HepG2 (cell line): ENCODE data around the gene ERBB3. TPM values are rescaled to one million over a fixed set of nuclear protein-coding genes. Genes with fewer than 3 reads are reported as not detected.

Source experiments
- ATAC-seq: fragments of 200-7000 bp; cut with Tn5 transposase; 3 replicates; pipeline ENCODE4 v1.9.1; 2020; ENCODE audit warnings: mild to moderate bottlenecking, moderate library complexity
- BruUV-seq: library from RNA; stranded (reverse); fragments of 400-500 nt; replicated peaks from 2 replicates; lab custom pipeline; 2021; lab: Mats Ljungman, UMichigan
- CTCF ChIA-PET: fragments of 300-600 bp; formaldehyde crosslinking; extraction: SDS; loops from one replicate; lab custom pipeline; 2021; ENCODE audit warnings: low total read pairs, inconsistent platforms, low intra/inter-chr PET ratio; lab: Yijun Ruan, JAX
- POLR2A ChIA-PET: fragments of 350-600 bp; sonication (Branson Sonifier 250); formaldehyde crosslinking; loops from one replicate; lab custom pipeline; 2020; ENCODE audit warnings: antibody characterized with exemption, inconsistent platforms; lab: Yijun Ruan, JAX
- DNase-seq: peaks from one replicate; pipeline ENCODE4 v3.0.0-alpha.2; 2015; ENCODE audit warnings: low spot score
- FAIRE-seq: peaks from 3 replicates; lab custom pipeline; 2011; peaks lifted over from hg19 to GRCh38; lab: Jason Lieb, UNC
- H2AFZ ChIP-seq: one replicate; pipeline ENCODE4 v1.6.1; 2011; ENCODE audit warnings: low read length, inconsistent platforms
- H3K27ac ChIP-seq: fragments of 300-600 bp; 3 replicates; pipeline ENCODE4 v1.8.0; 2011; ENCODE audit warnings: mixed run types, mild to moderate bottlenecking, mixed read lengths, low read length, inconsistent platforms; ENCODE audit not compliant: insufficient read depth; ENCODE audit errors: extremely low read length
- H3K27me3 ChIP-seq, 2 experiments: fragments of 200-600 bp in 1 of 2; 2 replicates in 1 of 2; 3 replicates in 1 of 2; pipeline versions ENCODE4 v1.6.0 to v1.8.0; 2011; ENCODE audit warnings: low read length in 2 of 2, mild to moderate bottlenecking in 2 of 2, moderate library complexity in 2 of 2, inconsistent platforms in 1 of 2; ENCODE audit not compliant: insufficient read depth in 2 of 2, control insufficient read depth in 1 of 2
- H3K36me3 ChIP-seq, 2 experiments: fragments of 200-600 bp in 1 of 2; replicated peaks in 1 of 2; 2 replicates in 1 of 2; 3 replicates in 1 of 2; pipeline versions ENCODE4 v1.5.1 to v1.8.0; 2011; ENCODE audit warnings: low read length in 2 of 2, inconsistent platforms in 1 of 2; ENCODE audit not compliant: insufficient read depth in 2 of 2, control insufficient read depth in 1 of 2
- H3K4me1 ChIP-seq: 2 replicates; pipeline ENCODE4 v1.5.1; 2012; ENCODE audit warnings: low read length, inconsistent platforms; ENCODE audit not compliant: insufficient read depth
- H3K4me2 ChIP-seq: 2 replicates; pipeline ENCODE4 v1.6.0; 2011; ENCODE audit warnings: low read depth, low read length, inconsistent platforms
- H3K4me3 ChIP-seq, 3 experiments: fragments of 200-600 bp in 1 of 3; sonication (generic), shearing (Covaris generic) in 1 of 3; replicated peaks in 1 of 3; 2 replicates each; pipeline ENCODE4 v1.5.1; 2011 to 2016; ENCODE audit warnings: low read length in 3 of 3, inconsistent platforms in 2 of 3, low read depth in 2 of 3, mild to moderate bottlenecking in 2 of 3, control low read depth in 1 of 3, mixed read lengths in 1 of 3; ENCODE audit not compliant: insufficient read depth in 1 of 3
- H3K79me2 ChIP-seq: one replicate; pipeline ENCODE4 v1.6.1; 2011; ENCODE audit warnings: low read length, inconsistent platforms; ENCODE audit not compliant: insufficient read depth
- H3K9ac ChIP-seq: 2 replicates; pipeline ENCODE4 v1.6.0; 2011; ENCODE audit warnings: mild to moderate bottlenecking, low read depth, low read length, inconsistent platforms; ENCODE audit not compliant: insufficient read depth
- H3K9me3 ChIP-seq: 2 replicates; pipeline ENCODE4 v1.5.1; 2012; ENCODE audit warnings: mild to moderate bottlenecking, low read length
- H4K20me1 ChIP-seq: 2 replicates; pipeline ENCODE4 v1.6.0; 2011; ENCODE audit warnings: inconsistent platforms, mild to moderate bottlenecking, low read length, moderate library complexity; ENCODE audit not compliant: insufficient read depth
- DBP ChIP-seq: sonication (generic); formaldehyde crosslinking; IDR thresholded peaks from 2 replicates; pipeline ENCODE4 v1.4.0; 2020; ENCODE audit warnings: missing genetic modification reagents; ENCODE audit errors: not compliant biosample characterization
- DDIT3 ChIP-seq: sonication (generic); formaldehyde crosslinking; IDR thresholded peaks from 2 replicates; pipeline ENCODE4 v1.4.0; 2020; ENCODE audit warnings: mild to moderate bottlenecking, missing genetic modification reagents
- FIP1L1 ChIP-seq: fragments of 200-400 bp; formaldehyde crosslinking; IDR thresholded peaks from 2 replicates; pipeline ENCODE4 v1.6.1; 2018; ENCODE audit warnings: low read depth, mild to moderate bottlenecking, low read length, moderate library complexity, borderline replicate concordance; ENCODE audit not compliant: insufficient read depth
- KDM6A ChIP-seq: IDR thresholded peaks from 2 replicates; pipeline ENCODE4 v1.6.1; 2016; ENCODE audit warnings: low read depth
- MAFK ChIP-seq, 2 experiments: IDR thresholded peaks in 1 of 2; conservative IDR thresholded peaks in 1 of 2; 2 replicates each; pipeline ENCODE4 v1.6.1; 2011; ENCODE audit warnings: improper control_type of control experiment in 2 of 2, low read length in 2 of 2
- PLRG1 ChIP-seq: fragments of 450-650 bp; conservative IDR thresholded peaks from 2 replicates; pipeline ENCODE4 v1.6.1; 2016
- POLR2G ChIP-seq: fragments of 200-400 bp; formaldehyde crosslinking; IDR thresholded peaks from 2 replicates; pipeline ENCODE4 v1.6.1; 2018; ENCODE audit warnings: mild to moderate bottlenecking, low read depth, low read length, moderate library complexity
- PRPF4 ChIP-seq: fragments of 200-400 bp; formaldehyde crosslinking; IDR thresholded peaks from 2 replicates; pipeline ENCODE4 v1.6.1; 2016; ENCODE audit warnings: low read length, low read depth; ENCODE audit not compliant: poor library complexity, severe bottlenecking
- RAD51 ChIP-seq: fragments of 450-650 bp; IDR thresholded peaks from 2 replicates; pipeline ENCODE4 v1.6.1; 2016; ENCODE audit warnings: borderline replicate concordance
- RBFOX2 ChIP-seq: fragments of 200-400 bp; formaldehyde crosslinking; IDR thresholded peaks from 2 replicates; pipeline ENCODE4 v1.6.1; 2017; ENCODE audit warnings: low read depth, mild to moderate bottlenecking, low read length
- SETDB1 ChIP-seq: sonication (generic); formaldehyde crosslinking; IDR thresholded peaks from 2 replicates; pipeline ENCODE4 v1.5.1; 2020; ENCODE audit warnings: missing genetic modification reagents, mild to moderate bottlenecking, borderline replicate concordance
- TAF1 ChIP-seq: sonication (generic); formaldehyde crosslinking; IDR thresholded peaks from 2 replicates; pipeline ENCODE4 v1.4.0; 2020; ENCODE audit warnings: missing genetic modification reagents
- TBL1XR1 ChIP-seq: fragments of 150-350 bp; IDR thresholded peaks from 2 replicates; pipeline ENCODE4 v1.6.1; 2014; ENCODE audit warnings: borderline replicate concordance, low read length; ENCODE audit not compliant: partially characterized antibody
- THAP7 ChIP-seq: sonication (generic); formaldehyde crosslinking; IDR thresholded peaks from 2 replicates; pipeline ENCODE4 v1.8.1; 2023; ENCODE audit warnings: mild to moderate bottlenecking, missing genetic modification reagents
- ZBTB46 ChIP-seq: sonication (generic); formaldehyde crosslinking; IDR thresholded peaks from 2 replicates; pipeline ENCODE4 v1.4.0; 2020; ENCODE audit warnings: mild to moderate bottlenecking, missing genetic modification reagents, borderline replicate concordance
- ZNF160 ChIP-seq: sonication (generic); formaldehyde crosslinking; IDR thresholded peaks from 2 replicates; pipeline ENCODE4 v1.8.0; 2022; ENCODE audit warnings: mild to moderate bottlenecking, inconsistent platforms, missing genetic modification reagents
- ZNF530 ChIP-seq: sonication (generic); formaldehyde crosslinking; IDR thresholded peaks from 2 replicates; pipeline ENCODE4 v1.5.0; 2020; ENCODE audit warnings: low read depth, mild to moderate bottlenecking, missing genetic modification reagents
- ZNF546 ChIP-seq: sonication (generic); formaldehyde crosslinking; conservative IDR thresholded peaks from 2 replicates; pipeline ENCODE4 v1.8.1; 2023; ENCODE audit warnings: mild to moderate bottlenecking, missing genetic modification reagents
- ZNF784 ChIP-seq: sonication (generic); formaldehyde crosslinking; IDR thresholded peaks from 2 replicates; pipeline ENCODE4 v1.5.1; 2020; ENCODE audit warnings: missing genetic modification reagents, mild to moderate bottlenecking, borderline replicate concordance
- WGBS: methylation state at CpG from one replicate; pipeline ENCODE4 v1.1.6; 2017; ENCODE audit warnings: low lambda C conversion rate; 5-methylcytosine and 5-hydroxymethylcytosine counted together
- in situ Hi-C: cut with HindIII; loops from 2 replicates; pipeline ENCODE4 v1.10.0; 2017; ENCODE audit warnings: low pct_unique_long_range_greater_than_20kb; ENCODE audit not compliant: extremely low pct_ligation_motif_present
- intact Hi-C: fragments of 100-400 bp; cut with micrococcal nuclease; formaldehyde crosslinking; loops from one replicate; pipeline ENCODE4 v1.10.0; 2022; ENCODE audit not compliant: unreplicated experiment
- polyA plus RNA-seq, 8 experiments: library from polyadenylated mRNA; depleted of rRNA in 3 of 8; stranded (reverse) in 7 of 8; unstranded in 1 of 8; fragments of >200 nt; fragmentation: Illumina TruSeq in 4 of 8; extraction: Trizol in 4 of 8; gene quantifications; 2 replicates each; pipeline versions ENCODE4 v1.2.1 to v1.2.3, GENCODE V29; 2011 to 2016; ENCODE audit warnings: low read depth in 4 of 8, missing spikeins in 1 of 8, mixed read lengths in 1 of 8; ENCODE audit not compliant: insufficient read depth in 1 of 8
- total RNA-seq, 5 experiments: library from RNA; depleted of rRNA; stranded (reverse); fragments of >200 nt; fragmentation: Illumina TruSeq; extraction: Trizol; gene quantifications; 2 replicates each; pipeline ENCODE4 v1.2.3, GENCODE V29; 2016; ENCODE audit warnings: low read depth in 1 of 5

The ERBB3 gene
- total and polyA plus RNA-seq, 2 of the 13 experiments (the other 11 are each of a cell fraction or from before 2014, with no cell fraction given): 93.6 to 358 TPM

GRCh38 chr12:56146492-56147460, 66.8 kb downstream of the ERBB3 start:
- intact Hi-C loops: no loop called here
- Histone ChIP-seq H3K4me3 (no peak overlapping the region), H3K9ac (no peak overlapping the region), H2AFZ (no peak overlapping the region), H3K79me2 (peaks cover 2% of the 10 kb centered on the region), H3K9me3 (no peaks in the 10 kb centered on the region), H4K20me1 (no peaks in the 10 kb centered on the region), H3K27me3 (no peaks in the 10 kb centered on the region; a peak in 1 of 5 replicates), H3K4me1 (peaks cover 4% of the 10 kb centered on the region; the same call in 1 of the 2 replicates), H3K27ac (no peak overlapping the region), H3K4me2 (no peak overlapping the region), H3K36me3 (peaks cover 15 to 36% of the 10 kb centered on the region in 2 experiments; a peak in 4 of 5 replicates)
- ChIA-PET POLR2A (no interaction called here), CTCF (no interaction called here)
- FAIRE-seq: no peak
- no peak for DNase-seq
- BruUV-seq: TSS peak; percentile 34
- no peak for ATAC-seq
- WGBS: 96% methylated on average over 13 of the region's 13 CpGs
- in situ Hi-C loops: no loop called here
- TF ChIP-seq MAFK (conservative IDR thresholded peaks at IDR 0.05 in 1 of 2, IDR thresholded peaks at IDR 0.05 in 1 of 2; ENCODE audit: low read length in 2 of 2): 0 out of 4 replicates have a peak, but pooled peaks have one; percentile 10 to 23
- TF ChIP-seq POLR2G: peak; percentile 31; the same call in 1 of the 2 replicates
- TF ChIP-seq ZNF546 (CRISPR knock-in tag): no peak
- TF ChIP-seq DBP (CRISPR knock-in tag): no peak
- TF ChIP-seq PRPF4: no peak
- no peak for TF ChIP-seq RAD51
- no peak for TF ChIP-seq DDIT3 (CRISPR knock-in tag)
- no peak for TF ChIP-seq THAP7 (CRISPR knock-in tag)
- TF ChIP-seq ZNF784 (CRISPR knock-in tag): no peak
- no peak for TF ChIP-seq ZBTB46
- TF ChIP-seq RBFOX2: 0 out of 2 replicates have a peak, but pooled peaks have one; percentile 28
- TF ChIP-seq ZNF160: no peak
- TF ChIP-seq KDM6A (CRISPR knock-in tag): no peak
- no peak for TF ChIP-seq PLRG1
- TF ChIP-seq SETDB1 (CRISPR knock-in tag): no peak
- no peak for TF ChIP-seq FIP1L1
- TF ChIP-seq TAF1: no peak
- TF ChIP-seq TBL1XR1: no peak
- TF ChIP-seq ZNF530: no peak
